ENCODE results near the gene BCL11B.

DNA sequence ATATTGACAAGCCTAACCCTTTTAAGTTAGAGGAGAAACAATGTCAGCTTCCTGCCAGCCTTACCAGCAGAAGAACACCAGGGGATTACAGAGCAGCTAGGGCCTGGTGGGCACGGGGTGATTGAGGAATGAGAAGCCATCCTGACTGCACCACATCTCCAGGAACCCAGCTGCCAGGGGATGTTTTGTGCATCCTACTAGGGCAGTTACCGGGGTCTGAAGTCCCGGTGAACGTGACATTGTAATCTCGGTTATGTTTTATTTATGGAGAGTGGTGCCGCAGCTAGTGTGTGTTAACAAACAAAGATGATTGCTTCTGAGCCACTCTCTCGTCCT is 115.9 kb downstream of the BCL11B start:
- TF ChIP-seq, protein P1, sequence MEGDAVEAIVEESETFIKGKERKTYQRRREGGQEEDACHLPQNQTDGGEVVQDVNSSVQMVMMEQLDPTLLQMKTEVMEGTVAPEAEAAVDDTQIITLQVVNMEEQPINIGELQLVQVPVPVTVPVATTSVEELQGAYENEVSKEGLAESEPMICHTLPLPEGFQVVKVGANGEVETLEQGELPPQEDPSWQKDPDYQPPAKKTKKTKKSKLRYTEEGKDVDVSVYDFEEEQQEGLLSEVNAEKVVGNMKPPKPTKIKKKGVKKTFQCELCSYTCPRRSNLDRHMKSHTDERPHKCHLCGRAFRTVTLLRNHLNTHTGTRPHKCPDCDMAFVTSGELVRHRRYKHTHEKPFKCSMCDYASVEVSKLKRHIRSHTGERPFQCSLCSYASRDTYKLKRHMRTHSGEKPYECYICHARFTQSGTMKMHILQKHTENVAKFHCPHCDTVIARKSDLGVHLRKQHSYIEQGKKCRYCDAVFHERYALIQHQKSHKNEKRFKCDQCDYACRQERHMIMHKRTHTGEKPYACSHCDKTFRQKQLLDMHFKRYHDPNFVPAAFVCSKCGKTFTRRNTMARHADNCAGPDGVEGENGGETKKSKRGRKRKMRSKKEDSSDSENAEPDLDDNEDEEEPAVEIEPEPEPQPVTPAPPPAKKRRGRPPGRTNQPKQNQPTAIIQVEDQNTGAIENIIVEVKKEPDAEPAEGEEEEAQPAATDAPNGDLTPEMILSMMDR (IDR thresholded peaks at IDR 0.05): no peak
- no peak for TF ChIP-seq POLR2A (IDR thresholded peaks at IDR 0.05)

All from Peyer's patch (tissue), 4 donors.